ENCODE data around the gene RARB. TPM values are rescaled to one million over a fixed set of nuclear protein-coding genes. Genes with fewer than 3 reads are reported as not detected.

Gene RARB
- total RNA-seq, 1 experiment from 2014 or later: not detected

DNA sequence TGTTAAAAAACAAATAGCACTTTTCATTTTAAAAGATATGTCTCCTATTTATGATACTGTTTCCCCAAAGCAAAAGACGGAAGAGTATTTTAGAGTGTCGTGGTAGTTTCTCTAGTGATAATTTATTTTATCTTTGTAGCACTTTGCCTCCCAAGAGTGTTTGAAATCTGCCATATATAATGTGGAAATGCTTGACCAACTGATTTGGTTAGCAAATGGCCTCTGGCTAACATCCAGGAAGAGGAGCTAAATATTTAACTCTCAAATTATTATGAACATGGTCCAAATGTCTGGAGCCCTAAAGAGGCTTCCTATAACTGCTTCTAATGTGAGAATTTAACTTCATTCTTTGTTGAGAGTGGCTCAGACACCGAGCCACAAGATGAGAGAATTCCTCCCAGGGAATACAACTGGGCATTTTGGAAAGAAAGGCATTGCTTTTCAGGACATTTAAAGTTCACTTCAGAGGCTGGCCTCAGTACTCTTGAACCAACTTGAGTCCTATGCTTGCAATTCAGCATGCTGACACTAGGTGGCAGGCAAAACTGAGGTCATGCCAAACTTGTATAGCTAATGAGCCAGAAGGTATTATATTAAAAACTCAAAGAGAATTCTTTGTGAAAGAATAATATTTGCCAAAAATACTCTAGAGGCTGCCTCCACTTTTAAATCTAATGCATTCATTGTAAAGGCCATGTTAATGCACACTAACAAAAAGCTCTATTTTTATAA, 104.5 kb downstream of the RARB start:
- TF ChIP-seq, protein P1, sequence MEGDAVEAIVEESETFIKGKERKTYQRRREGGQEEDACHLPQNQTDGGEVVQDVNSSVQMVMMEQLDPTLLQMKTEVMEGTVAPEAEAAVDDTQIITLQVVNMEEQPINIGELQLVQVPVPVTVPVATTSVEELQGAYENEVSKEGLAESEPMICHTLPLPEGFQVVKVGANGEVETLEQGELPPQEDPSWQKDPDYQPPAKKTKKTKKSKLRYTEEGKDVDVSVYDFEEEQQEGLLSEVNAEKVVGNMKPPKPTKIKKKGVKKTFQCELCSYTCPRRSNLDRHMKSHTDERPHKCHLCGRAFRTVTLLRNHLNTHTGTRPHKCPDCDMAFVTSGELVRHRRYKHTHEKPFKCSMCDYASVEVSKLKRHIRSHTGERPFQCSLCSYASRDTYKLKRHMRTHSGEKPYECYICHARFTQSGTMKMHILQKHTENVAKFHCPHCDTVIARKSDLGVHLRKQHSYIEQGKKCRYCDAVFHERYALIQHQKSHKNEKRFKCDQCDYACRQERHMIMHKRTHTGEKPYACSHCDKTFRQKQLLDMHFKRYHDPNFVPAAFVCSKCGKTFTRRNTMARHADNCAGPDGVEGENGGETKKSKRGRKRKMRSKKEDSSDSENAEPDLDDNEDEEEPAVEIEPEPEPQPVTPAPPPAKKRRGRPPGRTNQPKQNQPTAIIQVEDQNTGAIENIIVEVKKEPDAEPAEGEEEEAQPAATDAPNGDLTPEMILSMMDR (conservative IDR thresholded peaks at IDR 0.05; ENCODE audit: low read depth, low read length): peak; percentile 88
- no peak for TF ChIP-seq EZH2 (IDR thresholded peaks at IDR 0.05; ENCODE audit: low read length, unreplicated experiment)
- Histone ChIP-seq H3K79me2 (ENCODE audit: low read length) (no peaks in the 10 kb centered on the region), H2AFZ (ENCODE audit: low read length) (no peak overlapping the region), H3K9me2 (replicated peaks; ENCODE audit: low read length) (no peaks in the 10 kb centered on the region), H3K9me3 (ENCODE audit: low read length) (no peaks in the 10 kb centered on the region), H3K4me2 (ENCODE audit: low read length) (no peak overlapping the region), H3K27me3 (ENCODE audit: low read length) (peaks cover 24% of the 10 kb centered on the region), H4K20me1 (ENCODE audit: low read length) (no peaks in the 10 kb centered on the region), H3K9ac (ENCODE audit: low read length) (no peak overlapping the region), H3K36me3 (ENCODE audit: low read depth, low read length) (no peaks in the 10 kb centered on the region), H3K4me1 (ENCODE audit: insufficient read depth, low read length) (no peaks in the 10 kb centered on the region), H3K4me3 (ENCODE audit: low read length) (no peak overlapping the region), H3F3A (ENCODE audit: low read length, unreplicated experiment) (no peaks in the 10 kb centered on the region), H3K27ac (ENCODE audit: low read length) (no peak overlapping the region)
- CTCF ChIA-PET: interaction anchor here (0.5 to 0.7 kb wide), 3 partner anchors 60 to 323 kb away, joined by 3 to 4 read pairs (median 3); no protein-coding TSS in a partner anchor
- POLR2A ChIA-PET (ENCODE audit: unreplicated experiment): no interaction called here
- BruUV-seq (replicated peaks): no TSS peak
- ATAC-seq: peak; percentile 35; the same call in 1 of the 2 replicates
- intact Hi-C loops (cut with micrococcal nuclease): loop anchor here (1.0 kb wide), 1 partner anchor 62 kb away; no protein-coding TSS in a partner anchor
- peak; percentile 72 for DNase-seq

DNA sequence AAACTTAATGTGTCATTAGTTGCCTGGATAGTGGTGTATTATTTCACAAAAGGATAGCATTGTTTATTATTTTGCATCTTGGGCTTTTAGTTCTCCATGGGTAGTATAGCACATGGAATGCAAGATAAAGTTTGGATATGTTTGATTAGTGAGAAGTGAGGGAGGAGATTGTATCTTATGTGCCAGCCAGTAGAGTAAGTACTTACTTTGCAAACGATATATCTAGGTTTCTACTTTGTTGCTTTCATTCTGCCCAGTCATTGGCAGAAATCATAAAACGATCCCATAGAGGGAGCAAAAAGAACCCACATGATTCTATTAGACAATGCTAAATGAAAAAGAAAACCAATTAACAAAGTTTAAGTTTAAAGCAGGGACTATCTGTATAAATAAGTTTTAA, 105.3 kb downstream of the RARB start:
- H3K27me3 ChIP-seq (ENCODE audit: low read length): peaks cover 21% of the 10 kb centered on the region
- no peak for ATAC-seq
- no peaks in the 10 kb centered on the region for H3K36me3 ChIP-seq (ENCODE audit: low read depth, low read length)
- TF ChIP-seq, protein P1 (conservative IDR thresholded peaks at IDR 0.05; ENCODE audit: low read depth, low read length): no peak
- TF ChIP-seq EZH2phosphoT487 (IDR thresholded peaks at IDR 0.05; ENCODE audit: borderline replicate concordance, low read length) (no peak), EZH2 (IDR thresholded peaks at IDR 0.05; ENCODE audit: low read length, unreplicated experiment) (no peak)
- no peak overlapping the region for H3K9ac ChIP-seq (ENCODE audit: low read length)
- H3K79me2 ChIP-seq (ENCODE audit: low read length): no peaks in the 10 kb centered on the region
- ChIA-PET CTCF (interaction anchor here (0.5 to 0.7 kb wide), 3 partner anchors 59 to 322 kb away, joined by 3 to 4 read pairs (median 3); no protein-coding TSS in a partner anchor), POLR2A (ENCODE audit: unreplicated experiment) (no interaction called here)
- no peak for DNase-seq
- H3K9me3 ChIP-seq (ENCODE audit: low read length): no peaks in the 10 kb centered on the region
- no peak overlapping the region for H3K4me3 ChIP-seq (ENCODE audit: low read length)
- H3K27ac ChIP-seq (ENCODE audit: low read length): no peak overlapping the region
- no peak overlapping the region for H3K4me2 ChIP-seq (ENCODE audit: low read length)
- no peaks in the 10 kb centered on the region for H3K9me2 ChIP-seq (replicated peaks; ENCODE audit: low read length)
- intact Hi-C loops (cut with micrococcal nuclease): no loop called here
- H4K20me1 ChIP-seq (ENCODE audit: low read length): no peaks in the 10 kb centered on the region
- H2AFZ ChIP-seq (ENCODE audit: low read length): no peak overlapping the region
- H3K4me1 ChIP-seq (ENCODE audit: insufficient read depth, low read length): no peaks in the 10 kb centered on the region
- BruUV-seq (replicated peaks): no TSS peak
- no peaks in the 10 kb centered on the region for H3F3A ChIP-seq (ENCODE audit: low read length, unreplicated experiment)

DNA sequence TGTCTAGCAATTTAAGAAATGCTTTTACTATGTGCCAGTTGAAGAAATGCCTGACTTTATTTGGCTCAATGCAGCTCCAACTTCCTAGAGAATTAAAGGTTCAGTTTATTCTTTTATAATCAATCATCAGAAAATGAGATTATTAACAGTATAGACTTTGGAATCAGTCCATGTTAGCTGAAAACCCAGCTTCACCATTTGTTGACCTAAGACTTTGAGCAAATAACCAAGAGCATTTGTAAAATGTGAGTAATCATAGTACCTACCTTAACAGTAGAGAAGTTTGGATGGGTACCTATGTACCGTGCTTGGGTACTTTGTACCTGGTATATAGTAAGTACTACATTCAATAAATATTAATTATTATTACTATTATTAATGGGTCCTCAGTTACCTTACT, 105.9 kb downstream of the RARB start:
- TF ChIP-seq EZH2 (IDR thresholded peaks at IDR 0.05; ENCODE audit: low read length, unreplicated experiment) (no peak), EZH2phosphoT487 (IDR thresholded peaks at IDR 0.05; ENCODE audit: borderline replicate concordance, low read length) (no peak)
- TF ChIP-seq, protein P1 (conservative IDR thresholded peaks at IDR 0.05; ENCODE audit: low read depth, low read length): no peak
- H3F3A ChIP-seq (ENCODE audit: low read length, unreplicated experiment): no peaks in the 10 kb centered on the region

More for the DNA sequence above, 105.9 kb downstream of the RARB start:
- Histone ChIP-seq H3K79me2 (ENCODE audit: low read length) (no peaks in the 10 kb centered on the region), H3K9me2 (replicated peaks; ENCODE audit: low read length) (no peaks in the 10 kb centered on the region), H3K4me2 (ENCODE audit: low read length) (no peak overlapping the region), H2AFZ (ENCODE audit: low read length) (no peak overlapping the region), H3K4me1 (ENCODE audit: insufficient read depth, low read length) (no peaks in the 10 kb centered on the region), H4K20me1 (ENCODE audit: low read length) (no peaks in the 10 kb centered on the region), H3K27ac (ENCODE audit: low read length) (no peak overlapping the region), H3K9ac (ENCODE audit: low read length) (no peak overlapping the region), H3K27me3 (ENCODE audit: low read length) (peaks cover 27% of the 10 kb centered on the region), H3K36me3 (ENCODE audit: low read depth, low read length) (no peaks in the 10 kb centered on the region), H3K9me3 (ENCODE audit: low read length) (no peaks in the 10 kb centered on the region), H3K4me3 (ENCODE audit: low read length) (no peak overlapping the region)
- ChIA-PET POLR2A (ENCODE audit: unreplicated experiment) (no interaction called here), CTCF (no interaction called here)
- DNase-seq (no peak), ATAC-seq (no peak)
- intact Hi-C loops (cut with micrococcal nuclease): no loop called here
- no TSS peak for BruUV-seq (replicated peaks)

Measured in PC-3 (cell line).